HepG2 (cell line): Measurements from ENCODE around the gene ZC3H12A. TPM values are rescaled to one million over a fixed set of nuclear protein-coding genes. Genes with fewer than 3 reads are reported as not detected.

ENCODE experiments used
- HMG20B ChIP-seq: conservative IDR thresholded peaks from 2 replicates; pipeline ENCODE4 v1.6.1; 2016; ENCODE audit warnings: missing genetic modification reagents, missing compliant biosample characterization
- KLF6 ChIP-seq: IDR thresholded peaks from 2 replicates; pipeline ENCODE4 v1.8.0; 2016; ENCODE audit warnings: missing biosample characterization, missing genetic modification reagents
- SMYD3 ChIP-seq: sonication (generic); formaldehyde crosslinking; IDR thresholded peaks from 2 replicates; pipeline ENCODE4 v1.8.1; 2023; ENCODE audit warnings: mild to moderate bottlenecking, missing genetic modification reagents
- ZFP41 ChIP-seq: sonication (generic); formaldehyde crosslinking; IDR thresholded peaks from 2 replicates; pipeline ENCODE4 v1.4.0; 2020; ENCODE audit warnings: mild to moderate bottlenecking, missing genetic modification reagents, borderline replicate concordance
- ZKSCAN1 ChIP-seq: fragments of 150-350 bp; IDR thresholded peaks from 2 replicates; pipeline ENCODE4 v1.6.1; 2014; ENCODE audit warnings: low read length
- ZNF256 ChIP-seq: sonication (generic); formaldehyde crosslinking; conservative IDR thresholded peaks from 2 replicates; pipeline ENCODE4 v1.4.0; 2020; ENCODE audit warnings: missing genetic modification reagents
- ZNF44 ChIP-seq: sonication (generic); formaldehyde crosslinking; IDR thresholded peaks from 2 replicates; pipeline ENCODE4 v1.5.1; 2020; ENCODE audit warnings: mild to moderate bottlenecking, missing genetic modification reagents
- ZNF441 ChIP-seq: sonication (generic); formaldehyde crosslinking; IDR thresholded peaks from 2 replicates; pipeline ENCODE4 v1.7.0; 2021; ENCODE audit warnings: missing genetic modification reagents, borderline replicate concordance
- ZNF446 ChIP-seq: sonication (generic); formaldehyde crosslinking; IDR thresholded peaks from 2 replicates; pipeline ENCODE4 v1.5.0; 2020; ENCODE audit warnings: mild to moderate bottlenecking, missing genetic modification reagents
- ZSCAN25 ChIP-seq: sonication (generic); formaldehyde crosslinking; IDR thresholded peaks from 2 replicates; pipeline ENCODE4 v1.8.0; 2022; ENCODE audit warnings: mild to moderate bottlenecking, missing genetic modification reagents
- polyA plus RNA-seq, 8 experiments: library from polyadenylated mRNA; depleted of rRNA in 3 of 8; stranded (reverse) in 7 of 8; unstranded in 1 of 8; fragments of >200 nt; fragmentation: Illumina TruSeq in 4 of 8; extraction: Trizol in 4 of 8; gene quantifications; 2 replicates each; pipeline versions ENCODE4 v1.2.1 to v1.2.3, GENCODE V29; 2011 to 2016; ENCODE audit warnings: low read depth in 4 of 8, missing spikeins in 1 of 8, mixed read lengths in 1 of 8; ENCODE audit not compliant: insufficient read depth in 1 of 8
- total RNA-seq, 5 experiments: library from RNA; depleted of rRNA; stranded (reverse); fragments of >200 nt; fragmentation: Illumina TruSeq; extraction: Trizol; gene quantifications; 2 replicates each; pipeline ENCODE4 v1.2.3, GENCODE V29; 2016; ENCODE audit warnings: low read depth in 1 of 5
- TF ChIP-seq, protein P1 (sequence below): sonication (generic); formaldehyde crosslinking; IDR thresholded peaks from 2 replicates; pipeline ENCODE4 v1.4.0; 2020; ENCODE audit warnings: missing genetic modification reagents, borderline replicate concordance
- TF ChIP-seq, protein P2 (sequence below): sonication (generic); formaldehyde crosslinking; IDR thresholded peaks from 2 replicates; pipeline ENCODE4 v1.5.0; 2020; ENCODE audit warnings: mild to moderate bottlenecking, missing genetic modification reagents, borderline replicate concordance
- TF ChIP-seq, protein P3 (sequence below): sonication (generic); formaldehyde crosslinking; IDR thresholded peaks from 2 replicates; pipeline ENCODE4 v1.8.0; 2022; ENCODE audit warnings: mild to moderate bottlenecking, missing genetic modification reagents, borderline replicate concordance
- TF ChIP-seq, protein P4 (sequence below): sonication (generic); formaldehyde crosslinking; IDR thresholded peaks from 2 replicates; pipeline ENCODE4 v1.4.0; 2020; ENCODE audit warnings: missing genetic modification reagents, borderline replicate concordance
- TF ChIP-seq, protein P5 (sequence below): IDR thresholded peaks from 2 replicates; pipeline ENCODE4 v1.6.1; 2018; ENCODE audit warnings: missing genetic modification reagents
- TF ChIP-seq, protein P6 (sequence below): sonication (generic); formaldehyde crosslinking; IDR thresholded peaks from 2 replicates; pipeline ENCODE4 v1.5.0; 2020; ENCODE audit warnings: missing genetic modification reagents

ZC3H12A gene
- total and polyA plus RNA-seq, 2 of the 13 experiments (the other 11 are each of a cell fraction or from before 2014, with no cell fraction given): 6.8 to 13.3 TPM

DNA sequence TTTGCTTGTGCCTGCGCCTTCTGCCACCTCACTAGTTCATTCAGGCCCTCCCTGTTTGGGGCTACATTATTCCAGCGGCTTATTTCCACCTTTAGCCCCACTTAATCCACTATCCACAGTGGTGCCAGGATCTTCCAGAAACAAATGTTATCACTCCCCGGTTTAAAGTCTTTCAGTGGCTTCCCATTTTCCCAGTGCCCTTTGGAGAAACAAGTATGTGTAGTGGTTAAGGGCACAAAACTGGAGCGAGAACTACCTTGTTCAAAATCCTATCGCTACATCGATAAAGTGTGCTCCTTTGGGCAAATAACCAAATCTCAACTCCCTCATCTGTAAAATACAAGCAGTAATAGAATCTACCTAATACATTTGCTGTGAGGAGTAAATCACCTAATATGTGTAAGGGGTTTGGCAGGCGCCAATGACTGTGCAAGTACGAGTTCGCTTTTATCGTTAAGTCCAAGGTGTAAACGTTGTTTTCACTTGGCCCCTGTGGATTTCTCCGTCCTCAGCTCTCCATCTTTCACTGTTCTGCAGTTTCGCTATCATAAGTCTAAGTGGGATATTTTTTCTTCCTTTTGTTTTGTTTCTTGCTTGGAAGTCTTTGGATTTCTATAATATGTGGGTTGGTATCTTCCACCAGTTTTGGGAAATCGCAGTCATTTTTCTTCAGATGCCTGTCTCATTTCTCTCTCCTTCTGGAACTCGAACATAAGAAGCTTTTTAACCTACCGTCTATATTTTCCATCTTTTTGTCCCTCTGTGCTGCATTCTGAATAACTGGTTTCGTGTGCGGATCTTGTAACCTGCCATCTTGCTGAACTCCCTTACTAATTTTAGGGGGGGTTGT, 41.0 kb downstream of the ZC3H12A start (continued):
- TF ChIP-seq, protein P1, sequence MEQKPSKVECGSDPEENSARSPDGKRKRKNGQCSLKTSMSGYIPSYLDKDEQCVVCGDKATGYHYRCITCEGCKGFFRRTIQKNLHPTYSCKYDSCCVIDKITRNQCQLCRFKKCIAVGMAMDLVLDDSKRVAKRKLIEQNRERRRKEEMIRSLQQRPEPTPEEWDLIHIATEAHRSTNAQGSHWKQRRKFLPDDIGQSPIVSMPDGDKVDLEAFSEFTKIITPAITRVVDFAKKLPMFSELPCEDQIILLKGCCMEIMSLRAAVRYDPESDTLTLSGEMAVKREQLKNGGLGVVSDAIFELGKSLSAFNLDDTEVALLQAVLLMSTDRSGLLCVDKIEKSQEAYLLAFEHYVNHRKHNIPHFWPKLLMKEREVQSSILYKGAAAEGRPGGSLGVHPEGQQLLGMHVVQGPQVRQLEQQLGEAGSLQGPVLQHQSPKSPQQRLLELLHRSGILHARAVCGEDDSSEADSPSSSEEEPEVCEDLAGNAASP (CRISPR knock-in tag): no peak
- TF ChIP-seq KLF6 (no peak), ZKSCAN1 (0 out of 2 replicates have a peak, but pooled peaks have one; percentile 13), ZSCAN25 (no peak), ZNF44 (no peak), ZNF441 (CRISPR knock-in tag) (no peak), ZNF256 (CRISPR knock-in tag) (no peak), ZNF446 (CRISPR knock-in tag) (0 out of 2 replicates have a peak, but pooled peaks have one; percentile 6), HMG20B (no peak), SMYD3 (CRISPR knock-in tag) (0 out of 2 replicates have a peak, but pooled peaks have one; percentile 55), ZFP41 (no peak)
- TF ChIP-seq, protein P2, sequence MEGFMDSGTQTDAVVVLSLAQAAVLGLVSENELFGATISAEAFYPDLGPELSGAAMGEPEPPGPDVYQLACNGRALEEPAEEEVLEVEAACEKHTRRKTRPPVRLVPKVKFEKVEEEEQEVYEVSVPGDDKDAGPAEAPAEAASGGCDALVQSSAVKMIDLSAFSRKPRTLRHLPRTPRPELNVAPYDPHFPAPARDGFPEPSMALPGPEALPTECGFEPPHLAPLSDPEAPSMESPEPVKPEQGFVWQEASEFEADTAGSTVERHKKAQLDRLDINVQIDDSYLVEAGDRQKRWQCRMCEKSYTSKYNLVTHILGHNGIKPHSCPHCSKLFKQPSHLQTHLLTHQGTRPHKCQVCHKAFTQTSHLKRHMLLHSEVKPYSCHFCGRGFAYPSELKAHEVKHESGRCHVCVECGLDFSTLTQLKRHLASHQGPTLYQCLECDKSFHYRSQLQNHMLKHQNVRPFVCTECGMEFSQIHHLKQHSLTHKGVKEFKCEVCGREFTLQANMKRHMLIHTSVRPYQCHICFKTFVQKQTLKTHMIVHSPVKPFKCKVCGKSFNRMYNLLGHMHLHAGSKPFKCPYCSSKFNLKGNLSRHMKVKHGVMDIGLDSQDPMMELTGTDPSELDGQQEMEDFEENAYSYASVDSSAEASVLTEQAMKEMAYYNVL: 0 out of 2 replicates have a peak, but pooled peaks have one; percentile 4
- TF ChIP-seq, protein P3, sequence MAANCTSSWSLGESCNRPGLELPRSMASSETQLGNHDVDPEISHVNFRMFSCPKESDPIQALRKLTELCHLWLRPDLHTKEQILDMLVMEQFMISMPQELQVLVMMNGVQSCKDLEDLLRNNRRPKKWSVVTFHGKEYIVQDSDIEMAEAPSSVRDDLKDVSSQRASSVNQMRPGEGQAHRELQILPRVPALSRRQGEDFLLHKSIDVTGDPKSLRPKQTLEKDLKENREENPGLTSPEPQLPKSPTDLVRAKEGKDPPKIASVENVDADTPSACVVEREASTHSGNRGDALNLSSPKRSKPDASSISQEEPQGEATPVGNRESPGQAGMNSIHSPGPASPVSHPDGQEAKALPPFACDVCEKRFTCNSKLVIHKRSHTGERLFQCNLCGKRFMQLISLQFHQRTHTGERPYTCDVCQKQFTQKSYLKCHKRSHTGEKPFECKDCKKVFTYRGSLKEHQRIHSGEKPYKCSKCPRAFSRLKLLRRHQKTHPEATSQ (CRISPR knock-in tag): peak; percentile 30; the same call in 1 of the 2 replicates
- TF ChIP-seq, protein P4, sequence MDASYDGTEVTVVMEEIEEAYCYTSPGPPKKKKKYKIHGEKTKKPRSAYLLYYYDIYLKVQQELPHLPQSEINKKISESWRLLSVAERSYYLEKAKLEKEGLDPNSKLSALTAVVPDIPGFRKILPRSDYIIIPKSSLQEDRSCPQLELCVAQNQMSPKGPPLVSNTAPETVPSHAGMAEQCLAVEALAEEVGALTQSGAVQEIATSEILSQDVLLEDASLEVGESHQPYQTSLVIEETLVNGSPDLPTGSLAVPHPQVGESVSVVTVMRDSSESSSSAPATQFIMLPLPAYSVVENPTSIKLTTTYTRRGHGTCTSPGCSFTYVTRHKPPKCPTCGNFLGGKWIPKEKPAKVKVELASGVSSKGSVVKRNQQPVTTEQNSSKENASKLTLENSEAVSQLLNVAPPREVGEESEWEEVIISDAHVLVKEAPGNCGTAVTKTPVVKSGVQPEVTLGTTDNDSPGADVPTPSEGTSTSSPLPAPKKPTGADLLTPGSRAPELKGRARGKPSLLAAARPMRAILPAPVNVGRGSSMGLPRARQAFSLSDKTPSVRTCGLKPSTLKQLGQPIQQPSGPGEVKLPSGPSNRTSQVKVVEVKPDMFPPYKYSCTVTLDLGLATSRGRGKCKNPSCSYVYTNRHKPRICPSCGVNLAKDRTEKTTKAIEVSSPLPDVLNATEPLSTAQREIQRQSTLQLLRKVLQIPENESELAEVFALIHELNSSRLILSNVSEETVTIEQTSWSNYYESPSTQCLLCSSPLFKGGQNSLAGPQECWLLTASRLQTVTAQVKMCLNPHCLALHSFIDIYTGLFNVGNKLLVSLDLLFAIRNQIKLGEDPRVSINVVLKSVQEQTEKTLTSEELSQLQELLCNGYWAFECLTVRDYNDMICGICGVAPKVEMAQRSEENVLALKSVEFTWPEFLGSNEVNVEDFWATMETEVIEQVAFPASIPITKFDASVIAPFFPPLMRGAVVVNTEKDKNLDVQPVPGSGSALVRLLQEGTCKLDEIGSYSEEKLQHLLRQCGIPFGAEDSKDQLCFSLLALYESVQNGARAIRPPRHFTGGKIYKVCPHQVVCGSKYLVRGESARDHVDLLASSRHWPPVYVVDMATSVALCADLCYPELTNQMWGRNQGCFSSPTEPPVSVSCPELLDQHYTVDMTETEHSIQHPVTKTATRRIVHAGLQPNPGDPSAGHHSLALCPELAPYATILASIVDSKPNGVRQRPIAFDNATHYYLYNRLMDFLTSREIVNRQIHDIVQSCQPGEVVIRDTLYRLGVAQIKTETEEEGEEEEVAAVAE (CRISPR knock-in tag): no peak
- TF ChIP-seq, protein P5, sequence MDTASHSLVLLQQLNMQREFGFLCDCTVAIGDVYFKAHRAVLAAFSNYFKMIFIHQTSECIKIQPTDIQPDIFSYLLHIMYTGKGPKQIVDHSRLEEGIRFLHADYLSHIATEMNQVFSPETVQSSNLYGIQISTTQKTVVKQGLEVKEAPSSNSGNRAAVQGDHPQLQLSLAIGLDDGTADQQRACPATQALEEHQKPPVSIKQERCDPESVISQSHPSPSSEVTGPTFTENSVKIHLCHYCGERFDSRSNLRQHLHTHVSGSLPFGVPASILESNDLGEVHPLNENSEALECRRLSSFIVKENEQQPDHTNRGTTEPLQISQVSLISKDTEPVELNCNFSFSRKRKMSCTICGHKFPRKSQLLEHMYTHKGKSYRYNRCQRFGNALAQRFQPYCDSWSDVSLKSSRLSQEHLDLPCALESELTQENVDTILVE (CRISPR knock-in tag): no peak
- TF ChIP-seq, protein P6, sequence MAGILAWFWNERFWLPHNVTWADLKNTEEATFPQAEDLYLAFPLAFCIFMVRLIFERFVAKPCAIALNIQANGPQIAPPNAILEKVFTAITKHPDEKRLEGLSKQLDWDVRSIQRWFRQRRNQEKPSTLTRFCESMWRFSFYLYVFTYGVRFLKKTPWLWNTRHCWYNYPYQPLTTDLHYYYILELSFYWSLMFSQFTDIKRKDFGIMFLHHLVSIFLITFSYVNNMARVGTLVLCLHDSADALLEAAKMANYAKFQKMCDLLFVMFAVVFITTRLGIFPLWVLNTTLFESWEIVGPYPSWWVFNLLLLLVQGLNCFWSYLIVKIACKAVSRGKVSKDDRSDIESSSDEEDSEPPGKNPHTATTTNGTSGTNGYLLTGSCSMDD (CRISPR knock-in tag): no peak
